Activated CD8-positive, alpha-beta memory T cell treated with anti-CD3 and anti-CD28 coated beads, Interleukin-2, amount 50 U/mL, for 24 hours (primary cell): ENCODE data around the gene TAGAP.

ENCODE experiments used
- DNase-seq: peaks from one replicate; pipeline ENCODE4 v3.0.0-alpha.2; 2020; ENCODE audit errors: extremely low read depth

Gene TAGAP

DNA sequence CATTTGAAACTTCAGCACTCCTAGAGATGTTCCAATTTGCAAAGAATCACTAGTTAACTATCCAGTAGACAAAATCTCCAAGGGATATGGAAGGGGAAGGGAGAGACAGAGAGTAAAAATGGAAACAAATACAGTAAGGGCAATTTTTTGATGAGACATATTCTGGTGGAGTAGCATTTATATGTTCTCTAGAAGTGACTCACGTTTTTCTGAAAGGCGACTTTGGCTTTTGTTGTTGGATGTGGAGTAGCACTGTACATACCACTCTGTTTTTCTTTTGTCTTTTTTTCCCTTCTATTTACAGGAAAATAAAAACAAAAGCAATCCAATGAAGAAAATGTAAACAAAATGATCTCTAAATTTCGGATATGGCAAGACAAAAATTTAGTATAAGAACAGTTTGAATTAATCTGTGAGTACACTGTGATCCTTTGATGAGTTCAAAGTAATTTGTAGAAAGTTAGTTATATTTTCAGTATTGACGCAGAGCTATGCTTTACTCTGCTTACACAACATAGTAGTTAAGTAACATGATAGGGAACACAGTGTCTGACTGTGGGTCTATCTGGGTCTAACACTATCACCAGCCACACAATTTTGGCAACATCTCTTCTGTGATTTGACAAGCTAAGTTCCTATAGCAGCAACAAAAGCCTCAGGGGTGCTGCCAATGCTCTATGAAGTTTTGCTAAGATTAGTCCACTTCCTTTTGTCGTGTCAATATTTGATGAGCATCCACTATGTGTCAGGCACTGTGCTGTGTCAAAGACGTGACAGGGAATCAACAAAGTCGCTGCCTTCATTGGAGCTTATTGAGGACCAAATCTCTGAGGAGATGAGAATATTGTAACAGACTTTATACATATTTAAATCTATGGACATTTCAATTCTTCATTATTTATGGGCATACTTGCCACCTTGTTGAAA, 27.3 kb upstream of the TAGAP start:
- no peak for DNase-seq

- no peak for DNase-seq
These were observed 24.2 kb upstream of the TAGAP start for GRCh38 chr6:159068904-159069578.

DNA sequence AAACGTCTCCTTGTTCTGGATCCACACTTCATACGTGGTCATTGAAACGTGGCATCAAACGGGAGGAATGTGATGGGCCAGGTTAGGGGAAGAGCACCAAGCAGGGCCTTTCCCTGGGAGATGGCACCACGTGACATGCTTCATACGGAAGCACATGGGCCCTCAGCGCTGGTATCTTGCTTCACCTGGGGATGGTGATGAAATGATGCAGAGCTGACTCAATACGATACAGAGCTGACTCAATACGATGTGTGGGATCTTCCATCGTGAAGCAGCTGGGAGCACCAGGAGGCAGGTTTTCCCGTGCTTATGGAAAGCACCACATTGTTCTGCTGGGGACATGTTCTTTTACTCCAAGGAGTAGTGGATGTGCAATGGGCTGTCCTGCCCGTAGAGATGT, 22.5 kb upstream of the TAGAP start:
- DNase-seq = no peak

DNA sequence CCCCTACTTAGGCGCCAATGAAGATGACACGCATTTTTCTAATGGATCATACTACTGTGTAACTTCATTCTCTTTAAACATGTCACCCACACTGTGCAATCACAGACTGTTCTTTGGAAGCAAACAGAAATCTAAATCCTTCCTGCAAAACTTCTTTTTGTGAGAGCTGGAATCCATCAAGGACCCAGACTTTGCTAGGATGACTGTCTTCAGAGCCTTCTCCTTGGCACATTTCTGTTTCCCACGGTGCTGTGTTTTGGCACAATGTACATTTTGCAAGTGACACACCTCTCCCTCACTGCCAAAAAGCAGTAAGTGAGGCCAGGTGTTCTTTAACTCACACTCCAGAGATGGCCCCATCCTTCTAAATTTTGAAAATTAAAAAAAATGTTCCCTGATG, 21.7 kb upstream of the TAGAP start:
- DNase-seq = no peak

- no peak for DNase-seq
These were observed 21.1 kb upstream of the TAGAP start for GRCh38 chr6:159065759-159066329.

DNA sequence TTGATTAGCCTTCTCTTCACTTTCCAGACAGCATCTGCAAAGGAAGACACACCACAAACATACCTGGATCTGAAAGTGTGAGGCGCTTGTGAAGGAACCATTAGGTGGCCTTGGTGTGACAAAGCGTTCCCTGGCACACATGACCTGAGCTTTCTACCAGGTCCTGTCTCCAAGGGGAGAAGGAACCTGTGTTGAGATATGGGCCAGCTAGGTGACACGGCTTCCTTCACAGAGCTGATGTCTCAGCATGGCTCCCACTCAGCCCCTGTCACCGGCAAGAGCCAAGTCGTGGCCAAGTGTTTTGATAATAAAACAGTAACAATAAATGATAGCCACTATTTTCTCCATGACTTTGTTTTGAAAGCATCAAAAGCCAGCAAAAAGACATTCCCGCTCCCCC, 20.3 kb upstream of the TAGAP start:
- no peak for DNase-seq

GRCh38 chr6:159064477-159064876, 19.7 kb upstream of the TAGAP start:
- DNase-seq = no peak

- DNase-seq = no peak
These were observed 18.8 kb upstream of the TAGAP start for GRCh38 chr6:159063549-159063948.

DNA sequence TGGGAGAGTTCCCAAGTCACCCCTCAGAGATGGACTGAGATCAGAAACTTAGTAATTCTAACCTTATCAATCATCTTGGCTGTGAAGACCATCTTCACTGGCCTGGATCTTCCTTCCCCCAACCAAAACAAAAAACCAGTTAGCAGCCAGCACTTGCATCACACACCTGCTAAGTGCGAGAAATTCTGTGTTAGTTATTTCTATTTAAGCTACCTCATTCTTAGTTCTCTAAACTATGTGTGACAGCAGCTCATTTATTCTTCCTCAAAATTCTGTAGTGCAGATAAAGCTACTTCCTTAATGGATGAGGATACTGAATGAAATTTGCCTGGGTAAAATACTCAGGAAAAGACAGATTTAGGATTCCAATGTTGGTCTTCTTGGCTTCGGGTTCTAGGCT, 18.2 kb upstream of the TAGAP start:
- no peak for DNase-seq

- no peak for DNase-seq
These were observed 17.8 kb upstream of the TAGAP start for GRCh38 chr6:159062564-159062945.

- no peak for DNase-seq
These were observed 17.2 kb upstream of the TAGAP start for GRCh38 chr6:159061805-159062563.

DNA sequence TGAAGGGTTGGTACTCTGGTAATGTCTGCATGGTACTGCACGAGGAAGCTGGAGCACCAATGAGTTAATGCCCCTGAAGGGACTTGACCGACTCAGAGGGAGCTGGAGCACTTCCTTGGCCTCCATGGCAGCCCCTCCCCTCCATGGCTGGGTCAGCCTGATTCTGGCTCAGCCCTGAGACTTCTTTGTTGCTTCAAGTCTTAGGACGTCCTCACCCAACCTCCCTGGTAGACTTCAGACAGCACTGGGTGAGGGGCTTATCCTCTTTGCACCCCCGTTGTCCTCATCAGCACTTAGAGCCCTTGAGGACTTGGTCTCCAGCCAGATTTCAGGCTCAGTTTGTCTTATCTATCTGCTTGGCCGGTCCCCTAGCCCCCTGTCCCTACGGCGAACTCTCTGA, 16.4 kb upstream of the TAGAP start:
- no peak for DNase-seq

DNA sequence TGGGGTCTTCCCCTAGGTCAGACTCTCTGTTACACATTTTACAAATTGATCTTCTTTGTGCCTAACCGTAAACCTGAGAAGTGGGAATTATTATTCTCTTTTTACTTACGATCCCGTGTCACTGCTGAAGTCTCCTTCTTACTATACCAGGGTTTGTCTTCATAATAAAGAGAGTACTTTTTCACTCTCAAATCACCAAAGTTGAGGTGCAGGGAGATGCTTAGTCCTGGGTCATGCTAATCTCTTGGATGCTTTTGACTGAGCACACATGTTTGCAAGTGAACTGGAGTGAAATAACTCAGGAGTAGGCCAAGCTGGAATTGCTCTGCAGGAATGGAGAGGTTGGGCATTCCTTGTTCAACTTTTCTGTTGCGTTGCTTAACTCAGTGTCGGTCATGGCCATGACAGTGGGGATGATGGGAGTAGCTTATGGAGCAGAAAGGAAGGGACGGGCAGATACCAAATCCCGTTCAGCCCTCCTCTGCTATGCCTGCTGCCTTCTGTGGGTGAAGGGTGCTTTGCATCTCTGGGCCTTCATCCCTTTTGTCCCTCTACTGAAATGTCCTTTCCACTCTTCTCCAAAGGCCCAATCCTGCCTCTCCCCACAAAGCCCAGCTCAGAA, 15.2 kb upstream of the TAGAP start:
- no peak for DNase-seq

DNA sequence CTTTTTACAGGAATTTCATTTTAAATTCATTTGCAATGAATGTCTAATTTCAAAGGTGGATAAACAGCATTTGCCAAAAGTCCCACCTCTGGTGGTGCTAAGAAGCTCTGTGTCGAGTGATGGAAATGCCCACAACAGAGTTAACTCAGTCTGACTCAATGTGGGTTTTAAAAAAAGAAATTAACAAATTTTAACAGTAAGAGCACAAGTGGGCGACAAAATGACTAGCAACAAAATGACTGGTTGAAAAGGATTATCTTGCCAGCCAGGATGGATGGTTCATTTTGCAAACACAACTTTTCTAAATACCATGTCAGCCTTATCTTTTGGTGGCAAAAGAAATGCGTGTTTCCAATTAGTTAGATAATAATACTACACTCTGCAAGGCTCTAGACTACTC, 14.3 kb upstream of the TAGAP start:
- no peak for DNase-seq

DNA sequence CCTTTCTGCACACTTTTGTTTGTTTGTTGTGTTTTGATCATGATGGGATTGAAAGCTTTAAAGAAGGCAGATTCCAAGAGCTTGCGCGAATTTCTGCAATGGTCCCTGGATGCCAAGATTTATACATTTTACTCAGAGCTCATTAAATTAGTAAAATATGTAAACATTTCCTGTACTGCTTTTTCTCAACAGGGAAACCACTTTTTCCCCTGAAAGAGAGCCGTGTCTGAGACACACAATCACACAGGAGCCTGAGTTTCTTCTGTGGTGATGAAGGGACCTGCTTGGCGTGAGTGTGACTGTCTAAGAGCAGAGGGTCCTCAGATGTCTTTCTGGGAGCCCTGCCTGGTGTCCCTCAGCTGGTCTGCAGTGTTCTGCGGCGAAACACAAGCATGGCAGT, 12.1 kb upstream of the TAGAP start:
- no peak for DNase-seq

GRCh38 chr6:159056432-159056831, 11.6 kb upstream of the TAGAP start:
- DNase-seq = no peak

DNA sequence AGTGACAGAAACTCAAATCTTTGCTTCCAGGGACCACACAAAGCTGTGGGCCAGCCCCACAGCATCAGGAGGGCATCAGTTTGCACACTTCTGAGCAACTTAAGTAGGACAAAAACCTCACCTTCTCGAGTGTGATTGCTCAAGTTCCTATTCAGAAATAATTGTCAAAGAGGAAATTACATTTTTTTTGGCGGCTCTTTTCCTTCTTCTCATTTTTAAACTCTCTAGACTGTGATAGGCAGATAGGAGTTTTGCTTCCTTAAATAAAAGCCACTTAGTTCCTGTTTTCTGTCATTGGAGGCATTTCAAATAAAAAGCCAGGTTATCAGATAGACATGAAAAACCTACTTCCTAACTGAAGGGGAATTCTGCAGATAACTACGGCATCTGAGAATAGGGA, 11.2 kb upstream of the TAGAP start:
- DNase-seq = no peak

- no peak for DNase-seq
These were observed 9.1 kb upstream of the TAGAP start for GRCh38 chr6:159053781-159054398.

- no peak for DNase-seq
These were observed 7.9 kb upstream of the TAGAP start for GRCh38 chr6:159052720-159053119.

DNA sequence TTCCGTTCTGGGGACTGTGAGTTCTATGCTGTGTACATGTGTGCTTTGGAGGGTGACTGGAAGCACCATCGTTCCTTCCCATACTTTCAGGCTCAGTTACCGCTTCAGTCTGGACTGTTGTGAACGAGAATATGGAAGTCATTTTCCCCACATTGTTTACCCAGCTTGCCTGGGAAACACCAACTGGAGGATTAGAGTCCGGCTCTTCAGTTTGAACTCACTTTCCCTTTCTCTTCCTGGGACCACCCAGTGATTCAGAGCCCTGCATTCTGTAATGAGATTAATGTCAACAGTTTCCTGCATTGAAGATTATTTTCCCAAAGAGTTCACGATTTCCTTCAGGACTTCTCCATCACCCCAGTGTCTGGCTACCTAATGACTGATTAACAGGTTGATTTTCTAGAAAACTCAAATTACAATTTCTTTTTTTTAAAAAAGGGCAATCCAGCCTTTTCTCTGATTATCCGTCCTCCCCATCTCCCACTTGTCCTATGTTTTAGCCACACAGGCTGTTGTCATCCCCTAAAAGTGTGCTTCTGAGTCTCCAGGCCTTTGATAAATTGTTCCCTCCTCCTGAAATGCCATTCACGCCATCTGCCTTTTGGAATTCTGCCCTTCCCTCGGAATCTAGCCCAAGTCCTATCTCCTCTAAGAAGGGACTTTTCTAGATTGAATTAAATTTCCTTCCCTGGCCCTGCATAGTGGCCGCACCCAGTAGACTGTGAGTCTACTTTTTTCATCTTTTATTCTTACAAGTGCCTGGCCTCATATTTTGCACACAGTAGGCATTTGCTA, 3.3 kb upstream of the TAGAP start:
- no peak for DNase-seq

DNA sequence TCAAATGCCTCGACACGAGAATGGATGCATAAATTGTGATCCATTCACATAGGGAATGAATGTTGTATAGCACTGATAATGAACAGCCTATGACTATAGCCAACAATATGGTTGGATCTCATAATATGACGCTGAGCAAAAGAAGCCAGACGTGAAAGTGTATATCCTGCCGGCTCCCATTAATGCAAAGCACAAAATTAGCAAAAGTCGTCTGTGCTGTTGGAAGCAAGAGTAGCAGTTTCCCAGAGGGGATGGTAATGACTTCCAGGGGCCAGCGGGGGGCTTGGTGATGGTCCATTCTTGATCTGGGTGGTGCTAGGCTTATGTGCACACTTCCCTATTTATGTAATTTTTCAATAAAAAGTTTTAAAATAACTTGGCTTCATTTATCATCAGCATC, 1.0 kb upstream of the TAGAP start:
- DNase-seq = no peak
